ENCODE data around the gene SPRY4. TPM values are rescaled to one million over a fixed set of nuclear protein-coding genes. Genes with fewer than 3 reads are reported as not detected.
A peak's percentile ranks its signal among the peaks of the same experiment; 100 is the strongest.
"Not testable (repeated sequence)": the region's sequence is repeated elsewhere in the genome, so short reads cannot be mapped to it uniquely, and the experiment has no call there.

The SPRY4 gene
- total RNA-seq, 1 donor: 1.3 TPM

- peak in 2 of 3 donors; percentile 37 to 74 for DNase-seq (ENCODE audit: low read depth in 2 of 3, low spot score in 2 of 3)
These were observed 8.8 kb downstream of the SPRY4 start for GRCh38 chr5:142316051-142316450.

- no peak for DNase-seq (ENCODE audit: low read depth in 2 of 3, low spot score in 2 of 3)
These were observed 9.5 kb downstream of the SPRY4 start for GRCh38 chr5:142315096-142315900.

GRCh38 chr5:142314606-142315005 is 10.2 kb downstream of the SPRY4 start:
- no peak for DNase-seq (ENCODE audit: low read depth in 2 of 3, low spot score in 2 of 3)

- DNase-seq (ENCODE audit: low read depth in 2 of 3, low spot score in 2 of 3): no peak
These were observed 10.7 kb downstream of the SPRY4 start for GRCh38 chr5:142314109-142314508.

GRCh38 chr5:142313682-142314081 is 11.1 kb downstream of the SPRY4 start:
- no peak for DNase-seq (ENCODE audit: low read depth in 2 of 3, low spot score in 2 of 3)

GRCh38 chr5:142313275-142313674 is 11.5 kb downstream of the SPRY4 start:
- DNase-seq (ENCODE audit: low read depth in 2 of 3, low spot score in 2 of 3): no peak

- DNase-seq (ENCODE audit: low read depth in 2 of 3, low spot score in 2 of 3): no peak
These were observed 12.4 kb downstream of the SPRY4 start for GRCh38 chr5:142312399-142312798.

GRCh38 chr5:142311725-142312124 is 13.1 kb downstream of the SPRY4 start:
- DNase-seq (ENCODE audit: low read depth in 2 of 3, low spot score in 2 of 3): no peak

GRCh38 chr5:142310803-142311202 is 14.0 kb downstream of the SPRY4 start:
- DNase-seq (ENCODE audit: low read depth in 2 of 3, low spot score in 2 of 3): no peak

- DNase-seq (ENCODE audit: low read depth in 2 of 3, low spot score in 2 of 3): no peak
These were observed 15.0 kb downstream of the SPRY4 start for GRCh38 chr5:142309747-142310318.

- no peak for DNase-seq (ENCODE audit: low read depth in 2 of 3, low spot score in 2 of 3)
These were observed 16.5 kb downstream of the SPRY4 start for GRCh38 chr5:142308358-142308757.

GRCh38 chr5:142307146-142307890 is 17.5 kb downstream of the SPRY4 start:
- no peak for DNase-seq (ENCODE audit: low read depth in 2 of 3, low spot score in 2 of 3)

GRCh38 chr5:142306077-142306502 is 18.7 kb downstream of the SPRY4 start:
- DNase-seq (ENCODE audit: low read depth in 2 of 3, low spot score in 2 of 3): no peak

- no peak for DNase-seq (ENCODE audit: low read depth in 2 of 3, low spot score in 2 of 3)
These were observed 19.6 kb downstream of the SPRY4 start for GRCh38 chr5:142305211-142305610.

- DNase-seq (ENCODE audit: low read depth in 2 of 3, low spot score in 2 of 3): no peak
These were observed 20.7 kb downstream of the SPRY4 start for GRCh38 chr5:142304013-142304701.

- no peak for DNase-seq (ENCODE audit: low read depth in 2 of 3, low spot score in 2 of 3)
These were observed 21.3 kb downstream of the SPRY4 start for GRCh38 chr5:142303565-142303964.

GRCh38 chr5:142301540-142301939 is 23.3 kb downstream of the SPRY4 start:
- no peak for DNase-seq (ENCODE audit: low read depth in 2 of 3, low spot score in 2 of 3)

GRCh38 chr5:142300677-142301076 is 24.1 kb downstream of the SPRY4 start:
- no peak for DNase-seq (ENCODE audit: low read depth in 2 of 3, low spot score in 2 of 3)

- no peak for DNase-seq (ENCODE audit: low read depth in 2 of 3, low spot score in 2 of 3)
These were observed 26.0 kb downstream of the SPRY4 start for GRCh38 chr5:142298789-142299188.

GRCh38 chr5:142297786-142298185 is 27.0 kb downstream of the SPRY4 start:
- DNase-seq (ENCODE audit: low read depth in 2 of 3, low spot score in 2 of 3): not testable (repeated sequence)

GRCh38 chr5:142296914-142297417 is 27.9 kb downstream of the SPRY4 start:
- no peak for DNase-seq (ENCODE audit: low read depth in 2 of 3, low spot score in 2 of 3)
